ENCODE results near the gene NDUFB4.

- TF ChIP-seq, protein P1, sequence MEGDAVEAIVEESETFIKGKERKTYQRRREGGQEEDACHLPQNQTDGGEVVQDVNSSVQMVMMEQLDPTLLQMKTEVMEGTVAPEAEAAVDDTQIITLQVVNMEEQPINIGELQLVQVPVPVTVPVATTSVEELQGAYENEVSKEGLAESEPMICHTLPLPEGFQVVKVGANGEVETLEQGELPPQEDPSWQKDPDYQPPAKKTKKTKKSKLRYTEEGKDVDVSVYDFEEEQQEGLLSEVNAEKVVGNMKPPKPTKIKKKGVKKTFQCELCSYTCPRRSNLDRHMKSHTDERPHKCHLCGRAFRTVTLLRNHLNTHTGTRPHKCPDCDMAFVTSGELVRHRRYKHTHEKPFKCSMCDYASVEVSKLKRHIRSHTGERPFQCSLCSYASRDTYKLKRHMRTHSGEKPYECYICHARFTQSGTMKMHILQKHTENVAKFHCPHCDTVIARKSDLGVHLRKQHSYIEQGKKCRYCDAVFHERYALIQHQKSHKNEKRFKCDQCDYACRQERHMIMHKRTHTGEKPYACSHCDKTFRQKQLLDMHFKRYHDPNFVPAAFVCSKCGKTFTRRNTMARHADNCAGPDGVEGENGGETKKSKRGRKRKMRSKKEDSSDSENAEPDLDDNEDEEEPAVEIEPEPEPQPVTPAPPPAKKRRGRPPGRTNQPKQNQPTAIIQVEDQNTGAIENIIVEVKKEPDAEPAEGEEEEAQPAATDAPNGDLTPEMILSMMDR (IDR thresholded peaks at IDR 0.05): no peak
- no peak for TF ChIP-seq POLR2A (IDR thresholded peaks at IDR 0.05)
These were observed 26.7 kb upstream of the NDUFB4 start for GRCh38 chr3:120569222-120570057.
